ENCODE results near the gene NUDT13.

Gene NUDT13

GRCh38 chr10:73110345-73110849 is at the start of gene NUDT13:
Gene NUDT13, plus strand, starts transcription at chr10:73110455. Its CDS starts 3,911 bp downstream, at chr10:73114366.
- no peak for DNase-seq (ENCODE audit: low read depth, low spot score)
- H3K27ac ChIP-seq, result peak within 1 kb of the TSS; percentile 90

GRCh38 chr10:73060738-73061635 is 49.3 kb upstream of the NUDT13 start:
- no peak overlapping the region for H3K27ac ChIP-seq
- DNase-seq (ENCODE audit: low read depth, low spot score), result peak; percentile 2

- no peak overlapping the region for H3K27ac ChIP-seq
- no peak for DNase-seq (ENCODE audit: low read depth, low spot score)
Observed at GRCh38 chr10:73061743-73062142, 48.5 kb upstream of the NUDT13 start.

GRCh38 chr10:73065441-73065840 is 44.8 kb upstream of the NUDT13 start:
- DNase-seq (ENCODE audit: low read depth, low spot score), result no peak
- H3K27ac ChIP-seq, result no peak overlapping the region

GRCh38 chr10:73073627-73074026 is 36.6 kb upstream of the NUDT13 start:
- no peak for DNase-seq (ENCODE audit: low read depth, low spot score)
- H3K27ac ChIP-seq, result no peak overlapping the region

GRCh38 chr10:73075829-73076228 is 34.4 kb upstream of the NUDT13 start:
- H3K27ac ChIP-seq, result no peak overlapping the region

GRCh38 chr10:73076360-73077183 is 33.7 kb upstream of the NUDT13 start:
- DNase-seq (ENCODE audit: low read depth, low spot score), result no peak
- no peak overlapping the region for H3K27ac ChIP-seq

More at GRCh38 chr10:73075829-73076228, 34.4 kb upstream of the NUDT13 start:
- no peak for DNase-seq (ENCODE audit: low read depth, low spot score)

- DNase-seq (ENCODE audit: low read depth, low spot score), result no peak
Observed at GRCh38 chr10:73079779-73080541, 30.3 kb upstream of the NUDT13 start.

GRCh38 chr10:73083221-73083620 is 27.0 kb upstream of the NUDT13 start:
- no peak overlapping the region for H3K27ac ChIP-seq
- no peak for DNase-seq (ENCODE audit: low read depth, low spot score)

More at GRCh38 chr10:73079779-73080541, 30.3 kb upstream of the NUDT13 start:
- no peak overlapping the region for H3K27ac ChIP-seq

GRCh38 chr10:73084209-73084608 is 26.0 kb upstream of the NUDT13 start:
- no peak for DNase-seq (ENCODE audit: low read depth, low spot score)
- H3K27ac ChIP-seq, result no peak overlapping the region

GRCh38 chr10:73086816-73087215 is 23.4 kb upstream of the NUDT13 start:
- no peak overlapping the region for H3K27ac ChIP-seq
- no peak for DNase-seq (ENCODE audit: low read depth, low spot score)

- H3K27ac ChIP-seq, result no peak overlapping the region
- no peak for DNase-seq (ENCODE audit: low read depth, low spot score)
Observed at GRCh38 chr10:73088304-73088703, 22.0 kb upstream of the NUDT13 start.

GRCh38 chr10:73092830-73093229 is 17.4 kb upstream of the NUDT13 start:
- no peak for DNase-seq (ENCODE audit: low read depth, low spot score)
- H3K27ac ChIP-seq, result no peak overlapping the region

- no peak for DNase-seq (ENCODE audit: low read depth, low spot score)
- peak overlapping the region; percentile 70 for H3K27ac ChIP-seq
Observed at GRCh38 chr10:73093922-73094850, 16.1 kb upstream of the NUDT13 start.

- no peak for DNase-seq (ENCODE audit: low read depth, low spot score)
- H3K27ac ChIP-seq, result peak overlapping the region; percentile 70
Observed at GRCh38 chr10:73094986-73095480, 15.2 kb upstream of the NUDT13 start.

- DNase-seq (ENCODE audit: low read depth, low spot score), result no peak
- peak overlapping the region; percentile 70 for H3K27ac ChIP-seq
Observed at GRCh38 chr10:73095481-73096021, 14.7 kb upstream of the NUDT13 start.

- no peak for DNase-seq (ENCODE audit: low read depth, low spot score)
- H3K27ac ChIP-seq, result peak overlapping the region; percentile 70
Observed at GRCh38 chr10:73096041-73096448, 14.2 kb upstream of the NUDT13 start.

GRCh38 chr10:73096449-73097304 is 13.6 kb upstream of the NUDT13 start, which contains the start of gene P4HA1:
Gene P4HA1, minus strand, starts transcription at chr10:73096866. Its CDS starts 21,983 bp downstream, at chr10:73074883.
- peak within 1 kb of the TSS; percentile 70 for H3K27ac ChIP-seq
- peak; percentile 75 for DNase-seq (ENCODE audit: low read depth, low spot score)
